Endodermal cell (in vitro differentiated cells): ENCODE results near the gene C4orf17. TPM values are rescaled to one million over a fixed set of nuclear protein-coding genes. Genes with fewer than 3 reads are reported as not detected.

ENCODE experiments used
- DNase-seq: peaks from one replicate; pipeline ENCODE4 v3.0.0-alpha.2; 2017
- H3K27ac ChIP-seq: 2 replicates; pipeline ENCODE4 v1.5.1; 2013; ENCODE audit warnings: mild to moderate bottlenecking, low read depth, low read length, moderate library complexity
- H3K27me3 ChIP-seq: 2 replicates; pipeline ENCODE4 v1.6.1; 2013; ENCODE audit warnings: mild to moderate bottlenecking, low read length, moderate library complexity; ENCODE audit not compliant: insufficient read depth, control insufficient read depth, poor library complexity, severe bottlenecking
- H3K36me3 ChIP-seq: 2 replicates; pipeline ENCODE4 v1.7.0; 2013; ENCODE audit warnings: mild to moderate bottlenecking, low read length, moderate library complexity; ENCODE audit not compliant: control insufficient read depth, insufficient read depth
- H3K4me1 ChIP-seq: one replicate; pipeline ENCODE4 v1.7.0; 2013; ENCODE audit warnings: low read length; ENCODE audit not compliant: control insufficient read depth, insufficient read depth
- H3K4me3 ChIP-seq: 2 replicates; pipeline ENCODE4 v1.5.1; 2013; ENCODE audit warnings: mild to moderate bottlenecking, low read length, moderate library complexity
- H3K9ac ChIP-seq: 2 replicates; pipeline ENCODE4 v1.6.1; 2013; ENCODE audit warnings: mild to moderate bottlenecking, low read length, moderate library complexity; ENCODE audit not compliant: poor library complexity, severe bottlenecking; ENCODE audit errors: extremely low read depth
- H3K9me3 ChIP-seq: 2 replicates; pipeline ENCODE4 v1.6.1; 2013; ENCODE audit warnings: mild to moderate bottlenecking, low read length, moderate library complexity; ENCODE audit not compliant: control insufficient read depth
- H3K27ac Mint-ChIP-seq: 2 replicates; pipeline ENCODE4 v1.8.0; 2020; ENCODE audit warnings: mixed read lengths
- H3K27me3 Mint-ChIP-seq: 2 replicates; pipeline ENCODE4 v1.8.0; 2021; ENCODE audit warnings: mild to moderate bottlenecking, mixed read lengths; ENCODE audit not compliant: insufficient read depth
- H3K36me3 Mint-ChIP-seq: 2 replicates; pipeline ENCODE4 v1.8.0; 2020; ENCODE audit warnings: low read depth, mixed read lengths
- H3K4me1 Mint-ChIP-seq: 2 replicates; pipeline ENCODE4 v1.8.0; 2020; ENCODE audit warnings: mixed read lengths
- H3K4me3 Mint-ChIP-seq: 2 replicates; pipeline ENCODE4 v1.8.0; 2020; ENCODE audit warnings: mild to moderate bottlenecking, moderate library complexity, mixed read lengths
- H3K9me3 Mint-ChIP-seq: 2 replicates; pipeline ENCODE4 v1.8.0; 2020; ENCODE audit warnings: mild to moderate bottlenecking, mixed read lengths
- WGBS, 2 experiments: methylation state at CpG; one replicate each; pipeline versions ENCODE4 v1.1.5 to v1.1.7; 2013; ENCODE audit warnings: missing lambda C conversion rate in 2 of 2, mixed read lengths in 1 of 2; ENCODE audit not compliant: insufficient coverage in 1 of 2, insufficient read length in 1 of 2; 5-methylcytosine and 5-hydroxymethylcytosine counted together
- total RNA-seq, 2 donors: library from RNA; stranded (reverse); fragmentation: NEBNext Ultra II Directional in 1 of 2; extraction: Animal tissue kit (Norgen Biotek cat#: 25700) in 1 of 2; gene quantifications; 2 replicates in 1 of 2; 3 replicates in 1 of 2; pipeline ENCODE4 v1.2.1, GENCODE V29; 2021
- TF ChIP-seq, protein P1 (sequence below): fragments of 200-600 bp; sonication (generic); conservative IDR thresholded peaks from 2 replicates; pipeline ENCODE4 v1.5.0; 2021; ENCODE audit warnings: antibody characterized with exemption, mild to moderate bottlenecking

C4orf17 gene
- total RNA-seq, 2 donors from 2014 or later, result not detected

GRCh38 chr4:99504804-99505502, 5.9 kb upstream of the C4orf17 start:
- 91 to 100% methylated on average over 3 of the region's 3 CpGs for WGBS, 2 experiments
- TF ChIP-seq, protein P1, sequence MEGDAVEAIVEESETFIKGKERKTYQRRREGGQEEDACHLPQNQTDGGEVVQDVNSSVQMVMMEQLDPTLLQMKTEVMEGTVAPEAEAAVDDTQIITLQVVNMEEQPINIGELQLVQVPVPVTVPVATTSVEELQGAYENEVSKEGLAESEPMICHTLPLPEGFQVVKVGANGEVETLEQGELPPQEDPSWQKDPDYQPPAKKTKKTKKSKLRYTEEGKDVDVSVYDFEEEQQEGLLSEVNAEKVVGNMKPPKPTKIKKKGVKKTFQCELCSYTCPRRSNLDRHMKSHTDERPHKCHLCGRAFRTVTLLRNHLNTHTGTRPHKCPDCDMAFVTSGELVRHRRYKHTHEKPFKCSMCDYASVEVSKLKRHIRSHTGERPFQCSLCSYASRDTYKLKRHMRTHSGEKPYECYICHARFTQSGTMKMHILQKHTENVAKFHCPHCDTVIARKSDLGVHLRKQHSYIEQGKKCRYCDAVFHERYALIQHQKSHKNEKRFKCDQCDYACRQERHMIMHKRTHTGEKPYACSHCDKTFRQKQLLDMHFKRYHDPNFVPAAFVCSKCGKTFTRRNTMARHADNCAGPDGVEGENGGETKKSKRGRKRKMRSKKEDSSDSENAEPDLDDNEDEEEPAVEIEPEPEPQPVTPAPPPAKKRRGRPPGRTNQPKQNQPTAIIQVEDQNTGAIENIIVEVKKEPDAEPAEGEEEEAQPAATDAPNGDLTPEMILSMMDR, result no peak

DNA sequence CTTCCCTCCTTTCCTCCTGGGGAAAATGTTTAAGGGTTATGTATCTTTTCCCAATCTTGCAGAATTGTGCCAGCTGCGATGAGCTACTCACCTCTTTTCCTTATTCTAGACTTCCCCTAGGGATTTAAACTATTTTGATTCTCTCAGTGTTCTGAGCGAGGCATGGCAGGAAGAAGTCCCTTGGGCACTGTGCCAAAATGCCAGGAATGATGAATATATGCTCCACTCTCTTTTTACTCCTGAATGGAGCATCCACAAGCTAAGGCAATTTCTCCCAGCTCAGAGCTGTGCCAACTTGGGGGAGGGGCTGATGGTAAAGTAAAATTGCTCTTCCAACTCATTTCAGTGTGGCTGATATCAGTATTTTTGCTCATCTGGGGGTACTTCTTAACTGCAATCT, 4.0 kb upstream of the C4orf17 start:
- H3K9ac ChIP-seq, result no peak overlapping the region
- DNase-seq, result no peak
- Mint-ChIP-seq H3K4me3 (no peak overlapping the region), H3K27me3 (no peaks in the 10 kb centered on the region), H3K36me3 (no peaks in the 10 kb centered on the region), H3K27ac (no peak overlapping the region), H3K9me3 (no peaks in the 10 kb centered on the region), H3K4me1 (peaks cover 4% of the 10 kb centered on the region)
- H3K27me3 ChIP-seq, result no peaks in the 10 kb centered on the region
- 89 to 100% methylated on average over 2 of the region's 2 CpGs for WGBS, 2 experiments
- H3K36me3 ChIP-seq, result no peaks in the 10 kb centered on the region
- no peaks in the 10 kb centered on the region for H3K4me1 ChIP-seq
- no peak overlapping the region for H3K27ac ChIP-seq
- H3K4me3 ChIP-seq, result no peak overlapping the region
- peaks cover 4% of the 10 kb centered on the region for H3K9me3 ChIP-seq
- TF ChIP-seq, protein P1, result no peak

More at GRCh38 chr4:99504804-99505502, 5.9 kb upstream of the C4orf17 start:
- H3K27me3 ChIP-seq, result no peaks in the 10 kb centered on the region
- H3K27ac ChIP-seq, result no peak overlapping the region
- no peaks in the 10 kb centered on the region for H3K27me3 Mint-ChIP-seq
- H3K4me3 Mint-ChIP-seq, result no peak overlapping the region
- no peaks in the 10 kb centered on the region for H3K36me3 ChIP-seq
- H3K36me3 Mint-ChIP-seq, result no peaks in the 10 kb centered on the region
- H3K9ac ChIP-seq, result no peak overlapping the region
- peaks cover 4% of the 10 kb centered on the region for H3K4me1 Mint-ChIP-seq
- DNase-seq, result no peak
- H3K9me3 ChIP-seq, result peaks cover 4% of the 10 kb centered on the region
- no peak overlapping the region for H3K27ac Mint-ChIP-seq
- H3K4me3 ChIP-seq, result no peak overlapping the region
- no peaks in the 10 kb centered on the region for H3K4me1 ChIP-seq
- H3K9me3 Mint-ChIP-seq, result no peaks in the 10 kb centered on the region

DNA sequence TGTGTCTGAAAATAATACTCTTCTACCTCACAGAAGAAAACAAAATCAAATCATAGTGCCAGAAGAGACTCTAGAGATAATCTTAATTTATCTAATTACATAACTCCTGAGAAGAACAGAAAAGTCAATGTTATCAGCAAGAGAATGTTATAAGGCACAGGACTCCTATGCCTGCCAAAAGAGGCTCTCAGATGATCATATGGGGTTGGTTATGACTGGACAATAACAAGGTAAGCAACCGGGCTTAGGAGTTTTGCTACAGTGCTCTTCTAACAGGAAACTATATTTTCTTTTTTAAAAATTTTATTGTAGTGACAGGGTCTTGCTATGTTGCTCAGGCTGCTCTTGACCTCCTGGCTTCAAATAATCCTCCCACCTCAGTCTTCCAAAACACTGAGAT, 3.5 kb upstream of the C4orf17 start:
- Mint-ChIP-seq H3K36me3 (no peaks in the 10 kb centered on the region), H3K27ac (no peak overlapping the region), H3K4me3 (no peak overlapping the region)

More for the DNA sequence above, 3.5 kb upstream of the C4orf17 start:
- H3K9me3 ChIP-seq, result peaks cover 4% of the 10 kb centered on the region
- TF ChIP-seq, protein P1, result no peak
- Mint-ChIP-seq H3K27me3 (no peaks in the 10 kb centered on the region), H3K9me3 (no peaks in the 10 kb centered on the region), H3K4me1 (peaks cover 4% of the 10 kb centered on the region)
- H3K36me3 ChIP-seq, result no peaks in the 10 kb centered on the region
- H3K27ac ChIP-seq, result no peak overlapping the region
- H3K9ac ChIP-seq, result no peak overlapping the region
- H3K27me3 ChIP-seq, result no peaks in the 10 kb centered on the region
- H3K4me1 ChIP-seq, result no peaks in the 10 kb centered on the region
- no CpG with 5 or more reads among the region's 1 CpG for WGBS, 2 experiments
- no peak for DNase-seq
- no peak overlapping the region for H3K4me3 ChIP-seq
